SH-SY5Y (cell line): ENCODE results near the gene C2orf15.

ENCODE experiments used
- GATA2 ChIP-seq: IDR thresholded peaks from 2 replicates; pipeline ENCODE4 v1.6.1; 2011; ENCODE audit warnings: mild to moderate bottlenecking, low read depth, low read length
- GATA3 ChIP-seq: IDR thresholded peaks from 2 replicates; pipeline ENCODE4 v1.6.1; 2011; ENCODE audit warnings: low read depth, mild to moderate bottlenecking, low read length, moderate library complexity

DNA sequence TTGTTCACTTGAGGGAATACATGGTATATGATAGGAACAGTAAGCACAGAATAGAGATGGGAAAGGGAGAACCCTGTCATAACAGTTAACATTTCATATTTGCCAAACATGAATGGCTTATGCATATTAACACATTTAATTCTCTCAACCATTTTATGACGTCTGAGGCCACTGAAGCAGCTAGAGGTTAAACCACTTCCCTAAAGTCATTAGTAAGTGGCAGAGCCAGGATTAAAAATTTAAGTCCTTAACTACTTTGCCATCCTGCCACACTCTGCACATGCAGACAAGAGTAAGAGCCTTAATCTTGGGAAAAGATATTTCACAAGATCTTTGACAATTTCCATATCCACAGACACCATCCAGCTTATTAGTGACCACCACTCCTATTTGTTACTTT lies 15.4 kb downstream of the C2orf15 start:
- TF ChIP-seq GATA3 (no peak), GATA2 (no peak)
